Ramos (cell line): ENCODE results near the gene HNF4A.

ENCODE experiments used
- in situ Hi-C: fragments of 300-500 bp; cut with MboI; formaldehyde crosslinking; loops from one replicate; pipeline ENCODE4 v1.14.3; 2022; ENCODE audit warnings: low sequenced_read_pairs; ENCODE audit not compliant: unreplicated experiment

The HNF4A gene

DNA sequence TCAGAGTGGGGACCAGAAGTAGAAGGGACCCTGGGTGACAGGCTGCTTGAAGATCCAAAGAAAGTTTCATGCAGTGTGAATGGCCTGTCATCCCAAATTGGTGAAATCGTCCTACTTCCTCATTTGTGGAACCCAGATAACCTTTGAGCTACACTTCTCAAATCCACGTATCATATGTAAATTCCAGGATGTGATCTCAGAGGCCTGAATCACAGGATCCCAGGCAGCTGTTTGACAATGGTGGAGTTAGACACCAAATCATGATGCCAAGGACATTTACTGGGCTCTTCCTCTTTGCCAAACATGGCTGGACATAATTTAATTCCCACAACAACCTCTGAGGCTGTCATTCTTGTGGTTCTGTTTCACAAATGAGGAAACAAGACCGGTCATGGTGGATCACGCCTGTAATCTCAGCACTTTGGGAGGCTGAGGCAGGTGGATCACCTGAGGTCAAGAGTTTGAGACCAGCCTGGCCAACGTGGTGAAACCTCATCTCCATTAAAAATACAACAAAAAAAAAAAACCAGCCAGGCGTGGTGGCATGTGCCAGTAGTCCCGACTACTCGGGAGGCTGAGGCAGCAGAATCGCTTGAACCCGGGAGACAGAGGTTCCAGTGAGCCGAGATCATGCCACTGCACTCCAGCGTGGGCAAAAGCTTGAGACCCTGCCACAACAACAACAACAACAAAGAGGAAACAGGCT, 80.3 kb downstream of the HNF4A start:
- in situ Hi-C loops: no loop called here

DNA sequence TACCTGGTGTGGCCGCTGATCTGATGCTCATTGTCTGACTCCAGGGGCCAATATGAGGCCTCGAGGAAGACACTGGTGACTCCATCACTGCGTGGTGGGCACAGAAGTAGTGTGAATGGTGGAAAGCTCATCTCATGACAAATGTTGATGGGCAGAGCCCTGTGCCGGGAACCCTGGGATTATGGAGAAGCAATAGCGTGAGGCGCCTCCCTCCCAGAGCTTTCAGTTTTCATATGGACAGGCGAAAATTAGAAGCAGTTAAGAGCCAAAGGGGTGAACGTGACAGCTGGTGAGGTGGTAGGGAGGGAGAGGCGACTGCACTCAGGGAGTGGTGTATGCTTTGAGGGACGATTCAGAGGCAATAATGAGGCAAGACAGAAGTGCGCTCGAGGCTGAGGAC, 80.9 kb downstream of the HNF4A start:
- in situ Hi-C loops: no loop called here

DNA sequence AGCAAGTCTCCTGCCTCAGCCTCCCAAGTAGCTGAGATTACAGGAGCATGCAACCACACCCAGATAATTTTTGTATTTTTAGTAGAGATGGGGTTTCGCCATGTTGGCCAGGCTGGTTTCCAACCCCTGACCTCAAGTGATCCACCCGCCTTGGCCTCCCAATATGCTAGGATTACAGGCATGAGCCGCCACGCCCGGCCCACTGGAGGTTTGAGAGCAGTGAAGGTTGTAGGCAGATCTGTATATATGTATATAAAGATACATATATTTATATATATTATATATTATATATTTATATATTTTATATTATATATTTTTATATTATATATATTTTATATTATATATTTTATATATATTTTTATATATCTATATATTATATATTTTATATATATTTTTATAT, 82.0 kb downstream of the HNF4A start:
- in situ Hi-C loops: no loop called here

DNA sequence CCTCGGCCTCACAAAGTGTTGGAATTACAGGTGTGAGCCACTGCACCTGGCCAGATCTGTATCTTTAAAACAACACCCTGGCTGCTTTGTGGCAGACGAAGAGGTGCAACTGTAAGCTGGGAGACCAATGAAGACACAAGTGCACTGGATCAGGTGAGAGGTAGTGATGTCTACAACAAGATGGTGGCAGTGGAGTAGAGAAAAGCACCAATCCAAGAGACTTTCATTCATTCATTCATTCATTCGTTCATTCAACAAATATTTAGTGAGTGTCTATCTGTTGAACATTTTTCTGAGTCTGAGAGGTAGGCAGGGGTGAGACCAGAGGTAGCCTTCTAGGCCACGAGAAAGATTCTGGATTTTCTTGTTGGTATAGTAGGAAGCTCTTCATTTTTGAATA, 83.3 kb downstream of the HNF4A start:
- in situ Hi-C loops: no loop called here

DNA sequence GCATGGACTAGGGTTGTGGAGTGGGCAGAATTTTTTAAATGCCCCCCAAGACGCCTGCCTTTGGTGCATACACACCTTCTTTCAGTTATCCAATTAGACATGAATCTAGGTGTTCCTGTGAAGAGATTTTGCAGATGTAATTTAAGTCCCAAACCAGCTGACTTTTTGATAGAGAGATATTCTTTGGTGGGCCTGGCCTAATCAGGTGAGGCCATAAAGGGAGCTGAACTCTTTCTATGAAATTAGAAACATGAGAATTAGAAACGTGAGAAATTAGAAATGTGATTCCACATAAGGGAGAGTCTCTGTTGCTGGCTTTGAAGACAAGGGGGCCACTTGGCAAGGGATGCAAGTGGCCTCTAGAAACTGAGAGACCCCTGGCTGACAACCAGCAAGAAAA, 83.8 kb downstream of the HNF4A start:
- in situ Hi-C loops: no loop called here

DNA sequence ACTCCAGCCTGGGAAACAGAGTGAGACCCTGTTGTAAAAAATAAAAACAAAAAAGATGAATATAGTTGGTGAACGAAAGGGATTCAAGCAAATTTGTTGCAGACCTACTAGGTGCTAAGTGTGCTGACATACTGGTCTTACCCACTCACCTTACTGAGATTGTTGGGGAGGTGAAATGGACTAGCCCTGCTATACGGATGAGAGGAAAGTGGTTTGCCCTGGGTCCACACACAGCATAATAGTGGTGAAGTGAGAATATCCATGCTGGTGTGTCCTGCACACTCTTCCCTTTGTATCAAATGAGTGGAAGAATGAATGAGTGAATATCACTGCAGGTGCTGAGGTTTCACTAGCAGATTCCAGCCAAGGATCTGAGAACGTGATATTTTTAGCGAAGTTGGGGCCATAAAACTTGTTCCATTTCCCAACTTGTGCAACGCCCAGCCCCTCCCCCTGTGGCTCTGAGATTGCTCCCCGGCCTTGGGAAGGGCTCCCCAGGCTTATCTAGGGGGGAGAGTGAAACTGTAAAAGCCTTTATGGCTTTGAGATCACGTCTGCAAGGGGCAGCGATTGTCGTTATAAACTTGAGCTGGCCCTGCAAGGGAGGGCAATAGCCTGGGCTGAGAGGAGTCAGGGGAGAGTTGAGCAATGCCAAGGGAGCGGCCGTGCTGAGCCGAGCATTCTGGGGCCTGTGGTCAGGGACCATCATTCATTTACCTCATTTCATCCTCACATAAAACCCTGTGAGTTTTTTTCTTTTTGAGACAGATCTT, 87.0 kb downstream of the HNF4A start:
- in situ Hi-C loops: no loop called here

DNA sequence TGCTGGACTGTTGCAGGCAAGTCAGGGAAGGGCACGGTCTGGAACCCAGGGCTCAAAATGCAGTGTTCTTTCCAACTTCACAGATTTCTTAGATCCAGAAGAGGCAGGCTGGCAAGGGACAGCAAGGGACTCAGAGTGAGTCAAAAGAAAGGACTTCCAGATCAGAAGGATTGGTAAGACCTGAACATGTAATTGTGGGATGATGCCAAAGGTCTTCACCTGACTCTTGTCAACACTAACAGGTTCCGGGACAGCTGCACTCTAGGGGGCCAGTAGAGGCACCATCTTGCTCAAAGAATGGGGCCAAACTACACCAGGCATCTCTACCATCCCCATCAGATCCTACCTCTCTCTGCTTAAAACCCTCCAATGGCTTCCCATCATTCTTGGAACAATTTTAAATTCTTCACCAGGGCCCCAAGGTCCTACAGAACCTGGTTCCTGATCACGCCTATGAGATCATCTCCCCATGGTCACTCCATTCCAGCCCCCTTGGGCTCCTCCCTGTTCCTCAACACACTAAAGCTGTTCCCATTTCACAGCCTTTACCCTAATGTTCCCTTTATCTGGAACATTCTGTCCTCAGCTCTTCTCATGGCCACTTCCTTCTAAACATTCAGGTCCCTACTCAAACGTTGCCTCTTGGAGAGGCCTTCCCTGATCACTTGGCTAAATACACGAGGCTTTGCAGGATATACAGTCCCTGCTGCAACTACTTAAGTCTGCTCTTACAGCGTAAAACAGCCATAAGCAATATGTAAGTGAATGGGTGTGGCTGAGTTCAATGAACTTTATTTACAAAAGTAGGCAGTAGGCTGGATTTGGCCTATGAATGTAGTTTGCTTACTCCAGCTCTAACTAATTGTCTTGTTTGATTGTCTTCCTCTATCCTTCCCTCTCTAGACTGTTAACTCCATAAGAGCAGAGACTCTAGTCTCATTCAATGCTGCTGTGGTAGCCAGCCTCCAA, 90.5 kb downstream of the HNF4A start:
- in situ Hi-C loops: no loop called here

DNA sequence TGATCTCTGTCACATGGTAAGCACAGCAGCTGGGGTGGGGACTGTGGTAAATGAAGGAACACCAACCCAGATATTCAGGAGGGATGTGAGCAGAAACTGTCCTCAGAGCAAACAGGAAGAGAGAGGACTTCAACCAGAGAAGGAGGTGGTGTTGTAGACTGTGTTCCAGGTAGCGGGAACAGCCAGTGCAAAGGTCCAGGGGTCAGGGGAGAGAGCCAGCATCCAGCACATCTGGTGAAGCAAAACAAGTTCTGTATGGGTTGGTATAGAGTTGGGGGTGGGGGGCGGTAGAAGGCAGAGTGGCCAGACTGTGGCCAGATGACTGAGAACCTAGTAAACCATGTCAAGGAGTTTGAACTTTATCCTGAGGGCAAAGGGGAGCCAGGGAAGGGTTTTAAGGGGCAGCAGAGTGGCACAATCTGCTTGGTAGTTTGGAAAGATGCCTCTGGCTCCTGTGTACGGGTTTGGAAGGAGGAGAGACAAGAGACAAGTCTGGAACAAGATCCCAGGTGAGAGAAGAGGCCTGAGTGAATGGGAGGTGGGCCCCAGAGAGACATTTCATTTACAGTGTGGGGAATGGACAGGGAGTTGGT, 92.4 kb downstream of the HNF4A start:
- in situ Hi-C loops: no loop called here

DNA sequence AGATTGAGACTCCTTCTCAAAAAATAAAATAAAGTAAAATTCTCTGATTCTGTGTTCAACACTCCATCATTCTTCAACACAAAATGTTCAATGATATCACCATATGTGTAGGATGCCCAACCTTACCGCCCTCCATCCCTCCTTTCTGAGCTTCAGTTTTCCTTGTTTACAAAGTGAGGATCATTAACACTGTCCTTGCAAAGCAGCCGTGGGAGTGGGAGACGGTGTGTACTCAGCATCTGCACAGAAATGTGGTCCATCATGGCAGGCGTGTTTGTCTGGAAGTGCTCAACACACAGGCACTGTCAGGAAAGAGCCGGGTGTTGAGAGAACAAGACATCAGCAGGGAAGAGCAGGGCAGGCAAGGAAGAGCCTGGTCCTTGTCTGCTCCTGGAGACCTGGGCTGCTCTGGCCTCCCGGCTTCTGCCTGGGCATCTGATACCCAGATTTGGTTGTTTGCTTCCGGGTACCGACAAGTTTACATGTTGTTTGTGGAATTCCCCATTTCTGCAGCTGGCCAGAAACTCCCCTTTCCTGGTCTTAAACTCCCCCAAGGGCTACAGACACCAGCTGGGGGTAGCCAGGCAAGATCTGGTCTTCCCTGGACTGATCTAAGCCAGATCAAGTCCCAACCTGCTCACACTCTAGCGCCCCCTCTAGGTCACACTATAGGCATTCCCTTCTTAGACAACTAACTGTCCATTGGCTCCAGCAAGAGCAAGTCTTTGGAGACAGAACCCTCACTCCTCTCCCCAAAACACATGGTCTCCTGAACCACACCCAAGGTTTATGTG, 93.5 kb downstream of the HNF4A start:
- in situ Hi-C loops: no loop called here

DNA sequence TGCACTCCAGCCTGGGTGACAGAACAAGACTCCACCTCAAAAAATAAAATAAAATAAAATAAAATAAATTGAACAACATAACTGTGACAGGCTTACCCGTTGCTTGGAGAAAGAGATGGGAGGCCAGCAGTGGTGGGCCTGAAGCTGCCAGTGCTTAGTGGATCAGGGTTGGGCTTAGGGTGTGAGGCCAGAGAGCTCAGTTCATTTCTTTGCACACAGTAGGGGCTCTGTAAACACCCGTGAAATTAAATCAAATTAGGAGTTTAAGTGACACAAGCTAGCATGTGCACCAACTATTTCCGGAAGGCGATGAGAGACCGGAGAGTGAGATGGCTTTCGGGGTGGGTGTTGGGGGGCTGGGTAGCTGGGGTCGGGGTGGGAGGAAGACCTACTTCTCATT, 94.4 kb downstream of the HNF4A start:
- in situ Hi-C loops: no loop called here

DNA sequence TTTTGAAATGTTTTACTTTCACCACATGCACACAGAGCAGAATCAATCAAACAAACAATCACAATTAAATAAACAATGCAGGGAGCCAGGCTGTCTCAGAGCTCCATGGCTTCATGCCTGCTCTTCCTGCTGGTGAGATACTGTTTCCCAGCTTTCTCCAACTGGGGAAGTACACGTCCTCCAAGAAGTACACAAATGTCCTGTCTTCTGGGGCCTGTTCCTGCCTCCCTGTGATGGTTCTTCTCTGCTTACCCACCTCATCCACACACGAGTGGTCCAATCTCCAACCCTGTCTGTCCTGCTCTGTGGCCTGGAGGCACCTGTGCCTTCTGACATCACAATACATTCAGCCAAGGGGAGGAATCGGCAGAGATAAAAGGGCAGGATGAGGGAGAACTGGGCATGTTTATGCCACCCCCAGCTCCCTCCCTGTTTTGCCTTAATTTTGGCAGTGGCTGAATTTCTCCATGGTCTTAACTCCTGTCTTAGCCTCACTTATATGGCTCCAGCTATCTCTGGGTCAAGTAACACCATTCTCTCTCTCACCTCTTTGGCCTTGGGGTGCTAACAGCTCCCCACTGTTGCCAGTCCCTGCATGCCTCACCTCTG, 94.9 kb downstream of the HNF4A start:
- in situ Hi-C loops: no loop called here

DNA sequence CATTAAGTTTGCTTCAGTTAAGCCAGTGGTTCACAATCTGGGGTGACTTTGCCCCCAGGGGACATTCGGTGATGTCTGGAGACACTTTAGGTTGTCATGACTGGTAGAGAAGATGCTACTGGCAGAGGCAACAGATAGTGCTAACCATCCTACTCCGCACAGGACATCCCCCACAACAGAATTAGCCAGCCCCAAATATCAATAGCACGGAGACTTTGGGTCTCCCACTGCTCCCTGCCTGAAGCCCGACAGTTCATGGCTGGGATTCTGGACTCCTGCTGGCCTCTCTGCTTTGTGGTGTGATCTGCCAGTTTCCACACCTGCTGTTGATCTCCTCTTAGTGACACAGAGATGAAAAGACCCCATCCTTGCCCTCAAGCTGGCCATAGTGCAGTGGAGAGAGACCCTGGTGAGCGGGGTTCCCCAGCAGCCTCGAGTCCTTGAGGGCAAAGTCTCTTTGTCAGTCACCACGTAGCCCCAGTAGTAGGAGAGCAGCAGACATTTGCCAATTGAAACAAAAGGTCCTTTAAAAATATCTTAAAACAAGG, 95.5 kb downstream of the HNF4A start:
- in situ Hi-C loops: no loop called here

DNA sequence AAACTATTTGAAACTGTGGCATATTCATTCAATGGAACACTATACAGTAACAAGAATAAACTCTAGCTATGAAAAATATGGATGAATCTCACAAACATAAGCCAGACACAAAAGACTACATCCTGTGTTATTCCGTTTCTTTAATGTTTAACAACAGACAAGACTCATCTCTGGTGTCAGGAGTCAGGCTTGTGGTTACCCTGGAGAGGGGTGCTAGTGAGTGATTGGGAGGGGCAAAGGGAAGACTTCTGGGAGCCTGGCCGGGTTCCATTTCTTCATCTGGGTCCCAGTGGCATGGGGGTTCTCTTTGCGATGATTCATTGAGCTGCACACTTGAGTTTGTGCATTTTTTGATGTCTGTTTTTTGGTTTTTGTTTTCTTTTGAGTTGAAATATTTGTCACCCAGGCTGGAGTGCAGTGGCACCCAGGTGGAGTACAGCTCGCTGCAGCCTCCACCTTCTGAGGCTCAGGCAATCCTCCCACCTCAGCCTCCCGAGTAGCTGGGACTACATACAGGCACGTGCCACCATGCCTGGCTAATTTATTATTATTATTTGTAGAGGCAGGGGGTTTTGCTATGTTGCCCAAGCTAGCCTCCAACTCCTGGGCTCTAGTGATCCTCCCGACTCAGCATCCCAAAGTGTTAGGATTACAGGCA, 98.9 kb downstream of the HNF4A start:
- in situ Hi-C loops: no loop called here

DNA sequence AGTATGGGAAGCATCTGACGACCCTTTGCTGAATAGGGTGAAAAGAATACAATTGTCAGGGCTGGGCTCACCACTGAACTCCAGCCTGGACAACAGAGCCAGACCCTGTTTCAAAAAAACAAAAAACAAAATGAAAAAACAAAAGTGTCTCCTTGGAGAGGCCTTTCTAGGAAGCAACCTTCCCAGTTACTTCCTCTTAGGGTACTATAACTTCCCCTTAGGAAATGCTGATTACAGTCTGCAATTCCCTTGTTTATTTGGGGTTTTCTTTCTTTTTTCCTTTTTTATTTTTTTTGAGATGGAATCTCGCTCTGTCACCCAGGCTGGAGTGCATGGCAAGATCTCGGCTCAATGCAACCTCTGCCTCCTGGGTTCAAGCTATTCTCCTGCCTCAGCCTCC, 99.6 kb downstream of the HNF4A start:
- in situ Hi-C loops: no loop called here

DNA sequence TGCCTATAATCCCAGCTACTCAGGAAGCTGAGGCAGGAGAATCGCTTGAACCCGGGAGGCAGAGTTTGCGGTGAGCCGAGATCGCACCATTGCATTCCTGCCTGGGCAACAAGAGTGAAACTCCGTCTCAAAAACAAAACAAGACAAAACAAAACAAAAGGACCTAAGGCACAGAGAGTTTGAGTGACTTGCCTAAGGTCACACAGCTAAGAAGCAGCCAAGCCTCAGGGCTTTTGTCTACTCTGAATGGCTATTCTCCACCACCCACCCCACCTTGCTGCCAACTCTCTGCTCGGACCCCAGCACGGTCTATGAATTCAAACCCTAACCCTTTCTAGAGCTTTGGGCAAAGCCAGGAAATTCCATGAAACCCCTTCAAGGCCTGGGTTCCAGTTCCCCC, 101.1 kb downstream of the HNF4A start:
- in situ Hi-C loops: no loop called here

DNA sequence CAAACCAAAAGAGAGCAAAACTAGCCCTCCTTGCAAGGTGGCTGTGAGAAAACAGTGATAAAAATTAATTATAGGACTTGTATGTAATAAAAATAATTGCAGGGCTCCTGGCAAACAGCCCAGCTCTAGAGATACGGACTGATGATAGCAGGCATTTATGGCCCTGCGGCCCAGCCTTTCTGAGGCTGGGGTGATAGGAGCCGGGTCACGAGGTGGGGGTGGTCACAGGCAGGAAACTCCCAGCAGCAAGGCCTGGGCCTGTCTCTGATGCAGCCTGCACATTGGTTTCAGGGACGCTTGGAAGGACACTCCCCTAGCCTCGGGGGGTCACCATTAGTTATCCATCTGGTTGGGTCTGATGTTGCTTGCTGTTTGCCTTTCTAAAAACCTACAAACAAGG, 101.5 kb downstream of the HNF4A start:
- in situ Hi-C loops: no loop called here

DNA sequence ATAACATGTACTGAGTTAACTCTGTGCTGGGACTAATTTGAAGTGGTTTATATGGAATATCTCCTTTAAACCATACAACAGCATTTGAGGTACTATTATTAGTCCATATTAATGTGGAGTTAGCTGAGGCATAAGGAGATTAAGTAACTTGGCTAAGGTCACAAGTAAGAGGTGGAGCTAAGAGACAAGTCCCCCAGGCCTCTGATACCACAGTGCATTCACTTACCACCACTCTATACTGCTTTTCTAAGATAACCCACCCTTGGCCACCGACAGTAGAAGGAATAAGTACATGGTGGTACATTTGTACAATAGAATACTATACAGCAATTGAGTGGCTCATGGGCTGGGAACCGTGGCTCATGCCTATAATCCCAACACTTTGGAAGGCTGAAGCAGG, 103.8 kb downstream of the HNF4A start:
- in situ Hi-C loops: no loop called here

DNA sequence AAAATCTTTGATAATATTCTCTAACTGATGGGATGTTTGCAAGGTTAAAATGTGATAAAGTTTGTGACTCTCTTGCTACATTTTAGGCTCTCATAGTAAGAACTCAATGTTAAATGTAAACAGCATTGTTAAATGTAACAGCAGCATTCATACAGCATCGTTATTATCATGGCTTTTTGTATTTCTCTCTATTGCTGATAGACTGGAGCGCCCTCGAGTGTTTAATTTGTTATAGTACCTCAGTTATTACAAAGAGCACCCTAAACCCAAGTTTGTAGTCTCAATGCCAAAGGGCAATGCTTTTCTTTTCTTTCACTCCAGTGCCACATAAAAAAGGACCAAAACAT, 105.3 kb downstream of the HNF4A start:
- in situ Hi-C loops: no loop called here
